Measurements from ENCODE around the gene AP4M1.

The AP4M1 gene

GRCh38 chr7:100120733-100121036 is 19.2 kb downstream of the AP4M1 start:
- Histone ChIP-seq H3K4me3 (ENCODE audit: low read depth, low read length) (peak overlapping the region; percentile 90), H3K4me1 (ENCODE audit: control insufficient read depth, insufficient read depth, low read length) (peaks cover 3% of the 10 kb centered on the region; the same call in 1 of the 2 replicates), H3K27ac (ENCODE audit: extremely low read depth, low read depth, low read length) (peak overlapping the region; percentile 87), H3K36me3 (ENCODE audit: control insufficient read depth in 2 of 2, insufficient read depth in 1 of 2, low read length in 2 of 2) (peaks cover 0 to 13% of the 10 kb centered on the region in 2 experiments; a peak in 2 of 3 replicates), H3K9me3 (ENCODE audit: control insufficient read depth, insufficient read depth, low read depth, low read length) (no peaks in the 10 kb centered on the region)
- ChIA-PET POLR2A (interaction anchor here (0.7 to 8.4 kb wide), 3 partner anchors 12 to 28 kb away, joined by 3 to 81 read pairs (median 3); partner anchors contain the start of genes AP4M1, LAMTOR4 and MCM7), CTCF (interaction anchor here (1.0 to 1.1 kb wide), 2 partner anchors 10 to 97 kb away, joined by 3 to 4 read pairs; no protein-coding TSS in a partner anchor)
- TF ChIP-seq SP3 (tag by site-specific recombination; IDR thresholded peaks at IDR 0.05) (no peak), PRDM6 (tag by site-specific recombination; IDR thresholded peaks at IDR 0.05) (no peak), ZNF341 (tag by site-specific recombination; IDR thresholded peaks at IDR 0.05; ENCODE audit: low read depth) (no peak), ZNF324 (tag by site-specific recombination; IDR thresholded peaks at IDR 0.05) (no peak), ZNF416 (tag by site-specific recombination; IDR thresholded peaks at IDR 0.05) (no peak), ZBTB20 (tag by site-specific recombination; IDR thresholded peaks at IDR 0.05) (no peak), ZNF223 (tag by site-specific recombination; IDR thresholded peaks at IDR 0.05) (no peak), SCRT2 (tag by site-specific recombination; IDR thresholded peaks at IDR 0.05) (no peak), ZNF16 (tag by site-specific recombination; IDR thresholded peaks at IDR 0.05; ENCODE audit: low read depth) (no peak), ZSCAN30 (tag by site-specific recombination; IDR thresholded peaks at IDR 0.05) (no peak), ZNF585B (tag by site-specific recombination; IDR thresholded peaks at IDR 0.05) (no peak), PRDM1 (tag by site-specific recombination; IDR thresholded peaks at IDR 0.05) (no peak), SETDB1 (IDR thresholded peaks at IDR 0.05; ENCODE audit: insufficient read length, low read length) (no peak)

- Histone ChIP-seq H3K27ac (ENCODE audit: extremely low read depth, low read depth, low read length) (no peak overlapping the region), H3K36me3 (ENCODE audit: control insufficient read depth in 2 of 2, insufficient read depth in 1 of 2, low read length in 2 of 2) (peaks cover 0 to 13% of the 10 kb centered on the region in 2 experiments; a peak in 2 of 3 replicates), H3K4me3 (ENCODE audit: low read depth, low read length) (no peak overlapping the region), H3K4me1 (ENCODE audit: control insufficient read depth, insufficient read depth, low read length) (peaks cover 3% of the 10 kb centered on the region), H3K9me3 (ENCODE audit: control insufficient read depth, insufficient read depth, low read depth, low read length) (no peaks in the 10 kb centered on the region)
- POLR2A ChIA-PET = interaction anchor here (0.6 to 8.4 kb wide), 2 partner anchors 13 to 21 kb away, joined by 4 to 81 read pairs; partner anchors contain the start of genes AP4M1 and MCM7
- CTCF ChIA-PET = interaction anchor here (0.6 to 0.7 kb wide), 3 partner anchors 22 to 334 kb away, joined by 3 read pairs; no protein-coding TSS in a partner anchor
- TF ChIP-seq ZNF658 (tag by site-specific recombination; IDR thresholded peaks at IDR 0.05) (no peak), ATF2 (tag by site-specific recombination; IDR thresholded peaks at IDR 0.05; ENCODE audit: low read depth) (no peak), ZFP3 (tag by site-specific recombination; IDR thresholded peaks at IDR 0.05; ENCODE audit: low read depth) (no peak), ZNF449 (tag by site-specific recombination; IDR thresholded peaks at IDR 0.05) (no peak), ZNF341 (tag by site-specific recombination; IDR thresholded peaks at IDR 0.05; ENCODE audit: low read depth) (peak; percentile 69), ZEB2 (tag by site-specific recombination; IDR thresholded peaks at IDR 0.05) (no peak), ZNF280D (tag by site-specific recombination; IDR thresholded peaks at IDR 0.05) (no peak), ZBTB17 (tag by site-specific recombination; IDR thresholded peaks at IDR 0.05) (peak; percentile 54), ZNF221 (tag by site-specific recombination; IDR thresholded peaks at IDR 0.05; ENCODE audit: borderline replicate concordance) (no peak), ZNF521 (tag by site-specific recombination; IDR thresholded peaks at IDR 0.05) (no peak), ZNF600 (tag by site-specific recombination; IDR thresholded peaks at IDR 0.05) (peak; percentile 98), IKZF3 (tag by site-specific recombination; IDR thresholded peaks at IDR 0.05) (0 out of 2 replicates have a peak, but pooled peaks have one; percentile 36), ZNF121 (tag by site-specific recombination; IDR thresholded peaks at IDR 0.05) (no peak), ZNF274 (IDR thresholded peaks at IDR 0.05; ENCODE audit: low read length) (no peak), ZNF274 (tag by site-specific recombination; IDR thresholded peaks at IDR 0.05; ENCODE audit: borderline replicate concordance) (no peak), ZNF473 (tag by site-specific recombination; IDR thresholded peaks at IDR 0.05) (no peak)
Observed at GRCh38 chr7:100122067-100122466, 20.6 kb downstream of the AP4M1 start.
